GM19452 (cell line): ENCODE data around the gene ART5.
"Not testable (repeated sequence)": the region's sequence is repeated elsewhere in the genome, so short reads cannot be mapped to it uniquely, and the experiment has no call there.

Experiments used
- ATAC-seq: cut with Tn5 transposase; IDR thresholded peaks from one replicate; pipeline ENCODE4 v1.9.1; 2021; ENCODE audit not compliant: unreplicated experiment

ART5 gene

DNA sequence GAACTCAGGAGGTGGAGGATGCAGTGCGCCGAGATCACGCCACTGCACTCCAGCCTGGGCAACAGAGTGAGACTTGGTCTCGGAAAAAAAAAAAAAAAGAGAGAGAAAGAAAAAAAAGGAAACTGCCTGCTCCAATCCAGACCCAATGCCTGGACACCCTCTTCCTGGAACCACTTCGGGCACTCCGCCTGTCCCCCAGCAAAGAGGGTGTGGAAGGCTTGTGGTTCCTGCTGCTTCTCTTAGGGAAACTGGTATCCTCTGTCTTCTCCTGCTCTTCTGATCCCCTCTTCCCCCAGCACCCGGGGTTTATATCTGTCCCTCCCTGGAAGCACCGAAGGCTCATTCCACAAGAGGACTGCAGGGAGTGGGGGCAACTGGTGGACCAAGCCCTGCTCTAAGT lies 16.5 kb upstream of the ART5 start:
- no peak for ATAC-seq

- not testable (repeated sequence) for ATAC-seq
These were observed 15.5 kb upstream of the ART5 start for GRCh38 chr11:3657331-3657730.

DNA sequence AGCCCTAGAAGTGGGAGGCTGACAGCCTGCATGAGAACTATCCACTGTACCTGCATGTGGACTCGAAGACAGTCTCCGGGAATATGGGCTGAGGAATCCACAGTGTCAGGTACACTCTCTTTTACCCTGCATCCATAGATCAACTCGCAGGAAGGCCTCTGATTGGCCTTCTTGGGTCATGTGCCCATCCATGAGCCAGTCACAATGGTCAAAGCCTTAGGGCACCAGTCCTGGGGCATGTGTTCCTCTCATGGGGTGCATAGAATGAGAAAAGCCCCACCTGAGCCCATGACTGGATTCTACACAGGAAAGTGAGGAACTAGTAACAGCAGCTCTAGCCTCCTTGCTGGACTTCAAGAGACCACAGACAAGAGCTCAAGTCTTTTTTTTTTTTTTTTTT lies 13.8 kb upstream of the ART5 start:
- ATAC-seq: no peak

DNA sequence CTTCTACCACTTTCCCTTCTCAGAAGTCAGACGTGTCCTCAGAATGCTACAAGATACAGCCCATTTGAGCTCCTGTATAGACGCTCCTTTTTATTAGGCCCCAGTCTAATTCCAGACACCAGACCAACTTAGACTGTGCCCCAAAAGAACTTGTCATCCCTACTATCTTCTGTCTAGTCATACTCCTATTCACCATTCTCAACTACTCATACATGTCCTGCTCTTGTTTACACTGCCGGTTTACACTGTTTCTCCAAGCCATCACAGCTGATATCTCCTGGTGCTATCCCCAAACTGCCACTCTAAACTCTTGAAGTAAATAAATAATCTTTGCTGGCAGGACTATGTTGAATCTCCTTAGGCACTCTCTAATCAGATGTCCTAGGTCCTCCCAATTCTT lies 10.7 kb upstream of the ART5 start:
- ATAC-seq: not testable (repeated sequence)

GRCh38 chr11:3649374-3649773 lies 7.6 kb upstream of the ART5 start:
- ATAC-seq: not testable (repeated sequence)

DNA sequence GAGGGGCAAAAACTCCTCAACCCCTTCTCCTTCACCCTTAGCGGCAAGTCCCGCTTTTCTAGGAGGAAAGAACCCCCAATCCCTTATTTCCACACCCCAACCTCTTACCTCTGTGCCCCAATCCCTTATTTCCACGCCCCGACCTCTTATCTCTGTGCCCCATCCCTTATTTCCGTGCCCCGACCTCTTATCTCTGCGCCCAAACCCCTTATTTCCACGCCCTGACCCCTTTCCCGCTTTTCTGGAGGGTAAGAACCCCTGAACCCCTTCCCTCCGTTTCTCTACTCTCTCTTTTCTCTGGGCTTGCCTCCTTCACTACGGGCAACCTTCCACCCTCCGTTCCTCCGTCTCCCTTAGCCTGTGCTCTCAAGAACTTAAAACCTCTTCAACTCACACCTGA lies 7.1 kb upstream of the ART5 start:
- not testable (repeated sequence) for ATAC-seq

DNA sequence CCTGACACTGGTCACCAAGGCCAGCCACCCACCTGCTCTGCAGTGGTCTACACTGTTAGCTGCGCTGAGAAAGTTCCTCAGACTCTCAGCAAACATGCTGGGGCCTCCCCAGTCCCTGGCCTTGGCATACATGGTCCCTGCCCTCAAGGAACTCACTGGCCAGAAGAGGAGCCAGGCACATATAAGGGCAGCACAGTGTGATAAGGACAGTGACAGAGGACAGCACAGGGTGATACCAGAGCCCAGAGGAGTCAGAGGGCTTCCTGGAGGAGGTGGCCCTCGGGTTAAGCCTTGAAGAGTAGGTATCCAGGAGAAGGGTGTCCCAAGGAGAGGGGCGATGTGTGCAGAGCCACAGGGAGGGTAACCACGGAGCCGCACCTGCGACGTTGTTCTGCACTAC lies 3.8 kb upstream of the ART5 start:
- no peak for ATAC-seq

DNA sequence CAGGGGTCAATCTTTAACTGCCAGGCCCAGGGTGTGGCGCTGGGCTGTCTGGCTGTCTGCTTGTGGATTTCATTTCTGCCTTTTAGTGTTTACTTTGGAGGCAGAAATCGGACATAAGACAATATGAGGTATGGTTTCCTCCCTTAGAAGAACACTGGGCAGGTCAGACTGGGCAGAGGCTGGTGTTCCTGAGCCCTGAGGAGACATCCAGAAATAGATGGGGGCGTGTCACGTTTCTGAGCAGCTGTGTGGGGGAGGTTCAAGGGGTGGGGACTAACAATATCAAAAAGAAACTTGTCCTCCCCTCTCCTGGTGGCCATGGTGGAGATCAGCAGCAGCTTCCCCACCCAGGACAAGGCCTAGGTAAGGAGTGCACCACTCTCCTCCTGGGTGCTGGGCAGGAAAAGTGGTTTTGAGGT lies 3.0 kb upstream of the ART5 start, which contains the start of gene ART1:
Gene ART1 (plus strand): TSS at position 312 of the 419 bp plus-strand sequence. CDS start 14,086 bp downstream, outside the sequence.
- ATAC-seq: no peak

DNA sequence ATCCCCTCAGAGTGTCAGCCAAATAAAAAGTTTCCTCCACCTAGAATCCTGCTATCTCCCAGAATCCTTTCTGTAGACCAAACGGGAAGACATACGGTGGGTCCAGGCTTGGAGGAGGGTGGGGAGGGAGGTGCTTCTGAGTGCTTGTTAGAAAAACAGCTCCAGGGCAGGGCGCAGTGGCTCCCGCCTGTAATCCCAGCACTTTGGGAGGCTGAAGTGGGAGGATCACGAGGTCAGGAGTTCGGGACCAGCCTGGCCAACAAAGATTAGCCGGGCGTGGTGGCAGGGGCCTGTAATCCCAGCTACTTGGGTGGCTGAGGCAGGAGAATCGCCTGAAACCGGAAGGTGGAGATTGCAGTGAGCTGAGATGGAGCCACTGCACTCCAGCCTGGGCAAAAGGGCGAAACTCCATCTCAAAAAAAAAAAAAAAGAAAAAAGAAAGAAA lies 1.3 kb upstream of the ART5 start:
- not testable (repeated sequence) for ATAC-seq

DNA sequence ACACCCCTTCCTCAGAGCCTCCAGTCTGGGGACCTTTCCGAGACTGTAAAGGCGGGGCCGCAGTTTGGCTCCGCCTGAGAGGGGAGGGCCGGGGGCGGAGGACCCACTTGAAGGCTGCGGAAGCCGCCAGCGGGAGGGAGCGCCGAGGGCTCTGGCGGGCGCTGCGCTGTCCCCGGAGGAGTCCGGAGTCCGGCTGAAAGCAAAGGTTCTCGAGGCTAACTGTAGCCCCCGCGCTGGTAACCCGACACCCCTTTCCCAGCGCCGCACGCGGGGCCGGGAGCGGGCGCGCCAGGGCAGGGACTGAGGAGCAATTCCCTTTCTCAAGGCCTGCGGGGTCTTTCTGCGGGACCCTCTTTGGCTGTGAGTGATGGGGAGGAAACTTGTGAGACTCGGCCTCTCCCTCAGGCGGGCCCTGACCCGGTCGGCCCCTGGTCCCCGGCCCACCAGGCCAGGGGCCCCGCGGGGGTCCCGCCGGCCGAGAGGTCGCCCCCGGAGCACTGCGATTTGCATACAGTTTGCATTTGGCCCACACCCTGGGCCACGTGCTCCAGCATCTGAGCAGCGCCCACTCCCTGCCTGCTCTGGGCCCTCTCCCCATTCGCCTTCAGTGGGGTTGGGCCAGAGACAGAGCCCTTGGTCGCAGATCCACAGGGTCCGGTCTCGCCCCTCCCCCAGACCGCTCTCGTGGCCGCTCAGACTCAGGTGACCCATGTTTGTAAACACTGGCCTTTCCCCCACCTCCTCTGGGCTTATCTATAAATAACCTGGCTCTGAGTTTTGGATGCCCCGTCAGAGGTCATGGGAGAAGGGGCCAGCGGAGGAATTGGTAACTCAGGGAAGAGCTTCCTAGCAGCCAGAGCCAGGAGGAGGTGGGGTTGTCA lies 519 bp upstream of the ART5 start:
- ATAC-seq: no peak

GRCh38 chr11:3641191-3641590 lies 601 bp downstream of the ART5 start:
- no peak for ATAC-seq

DNA sequence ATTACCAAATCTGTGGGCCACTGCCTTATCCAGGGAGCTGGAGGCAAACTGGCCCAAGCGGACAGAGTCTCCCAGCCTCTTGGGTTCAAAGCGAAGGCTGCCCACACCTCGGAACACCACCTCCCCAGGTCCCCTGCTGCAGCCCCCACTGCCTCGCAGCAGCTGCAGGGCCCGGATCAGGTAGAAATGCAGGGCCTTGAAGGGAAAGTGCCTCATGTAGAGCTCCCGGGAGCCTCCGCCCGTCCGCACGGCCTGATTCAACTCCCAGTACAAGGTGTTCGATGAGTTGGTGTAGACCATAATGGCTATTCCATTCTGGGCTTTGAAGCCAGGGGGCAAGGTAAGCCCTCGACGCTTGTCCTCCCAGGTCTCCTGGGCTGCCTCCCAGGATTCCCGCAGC lies 2.0 kb downstream of the ART5 start:
- ATAC-seq: no peak

DNA sequence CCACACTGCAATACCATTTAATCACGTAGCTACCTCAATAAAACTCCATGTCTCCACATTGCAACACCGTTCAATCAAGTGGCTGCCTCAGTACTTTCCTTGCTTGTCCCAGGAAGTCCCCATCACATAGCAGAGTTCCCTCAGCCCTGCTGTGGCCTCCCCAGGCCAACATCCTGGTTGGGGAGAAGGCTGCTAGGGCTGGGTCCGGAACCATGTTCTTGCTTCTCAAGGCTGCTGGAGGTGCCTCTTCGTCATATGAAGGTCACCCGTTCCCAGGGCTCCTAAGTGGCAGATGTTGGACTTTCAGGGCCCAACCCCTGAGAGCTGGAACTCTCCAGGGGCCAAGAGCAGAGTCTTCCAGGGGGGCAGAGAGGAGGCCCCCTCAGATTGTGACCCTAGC lies 3.3 kb downstream of the ART5 start:
- ATAC-seq: no peak

- ATAC-seq: no peak
These were observed 4.6 kb downstream of the ART5 start for GRCh38 chr11:3637201-3637600.

GRCh38 chr11:3635641-3636375 lies 6.0 kb downstream of the ART5 start:
- ATAC-seq: no peak

DNA sequence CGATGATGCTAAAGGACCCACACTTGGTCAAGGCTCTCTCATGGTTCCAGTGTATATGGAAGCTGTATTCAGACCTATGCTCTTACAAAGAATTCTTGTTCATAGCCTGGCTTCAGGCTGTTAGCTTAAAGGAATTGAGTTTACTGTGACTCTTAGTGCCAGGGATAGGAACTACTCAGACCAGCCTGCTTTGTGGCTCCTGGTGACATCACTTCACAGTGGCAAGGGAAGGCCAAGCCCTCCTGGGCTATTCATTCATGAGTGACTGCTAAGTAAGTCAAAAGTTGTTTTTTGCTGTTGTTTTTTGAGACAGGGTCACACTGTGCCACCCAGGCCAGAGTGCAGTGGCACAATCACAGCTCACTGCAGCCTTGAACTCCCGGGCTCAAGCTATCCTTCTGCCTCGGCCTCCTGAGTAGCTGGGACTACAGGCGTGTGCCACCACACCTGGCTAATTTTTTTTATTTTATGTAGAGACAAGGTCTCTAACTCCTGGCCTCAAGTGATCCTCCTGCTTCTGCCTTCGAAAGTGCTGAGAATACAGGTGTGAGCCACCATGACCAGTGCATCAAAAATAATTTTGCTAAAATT lies 9.6 kb downstream of the ART5 start:
- no peak for ATAC-seq

GRCh38 chr11:3631331-3631730 lies 10.5 kb downstream of the ART5 start:
- ATAC-seq: no peak

- no peak for ATAC-seq
These were observed 14.5 kb downstream of the ART5 start for GRCh38 chr11:3627291-3627690.

- ATAC-seq: no peak
These were observed 15.4 kb downstream of the ART5 start for GRCh38 chr11:3626250-3626960.

DNA sequence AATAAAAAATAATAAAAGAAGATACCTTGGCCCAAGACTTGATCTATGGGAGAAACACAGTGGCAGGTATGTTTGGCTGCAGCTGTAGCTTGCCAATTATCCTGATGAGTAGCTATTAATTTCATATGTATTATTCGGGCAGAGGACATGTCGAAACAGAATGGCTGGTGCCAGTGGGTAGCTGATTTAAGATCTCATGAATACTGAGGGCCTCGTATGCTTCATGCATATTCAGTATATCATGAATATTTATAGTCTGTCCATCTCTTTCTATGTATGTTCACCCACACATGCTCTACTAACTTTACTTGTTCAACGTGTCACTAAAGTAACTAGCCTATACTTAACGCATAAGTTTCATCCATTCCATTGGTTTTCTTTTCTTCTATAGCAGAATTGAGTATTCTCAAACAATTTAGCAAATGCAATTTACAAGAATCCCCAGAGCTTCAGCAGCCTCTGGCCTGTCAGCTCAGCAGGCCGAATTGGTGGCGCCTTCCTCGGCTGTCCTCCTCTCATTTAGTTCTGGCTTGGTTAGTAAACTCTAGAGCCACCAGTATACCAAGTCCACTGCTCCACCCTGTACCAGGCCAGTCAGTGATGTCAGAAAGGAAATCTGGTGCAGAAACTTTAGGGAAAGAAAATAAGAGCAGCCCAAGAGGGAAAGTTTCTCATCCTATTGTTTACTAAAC lies 17.9 kb downstream of the ART5 start:
- ATAC-seq: no peak
